DOHH2 (cell line): ENCODE measurements around the gene DPRX.

Source experiments
- H3F3A ChIP-seq: fragments of 200-600 bp; sonication (generic), shearing (Covaris generic); 2 replicates; pipeline ENCODE4 v1.6.0; 2016; ENCODE audit warnings: antibody characterized with exemption, mild to moderate bottlenecking; ENCODE audit not compliant: control insufficient read depth, insufficient read depth
- H3K27ac ChIP-seq: fragments of 200-600 bp; sonication (generic); 2 replicates; pipeline ENCODE4 v1.5.1; 2014; ENCODE audit warnings: low read depth, mild to moderate bottlenecking, low read length, moderate library complexity
- H3K27me3 ChIP-seq: fragments of 200-600 bp; sonication (generic); 2 replicates; pipeline ENCODE4 v1.6.1; 2014; ENCODE audit warnings: mild to moderate bottlenecking, low read length, mixed read lengths; ENCODE audit not compliant: control insufficient read depth
- H3K36me3 ChIP-seq: fragments of 200-600 bp; sonication (generic); 2 replicates; pipeline ENCODE4 v1.6.1; 2014; ENCODE audit warnings: mild to moderate bottlenecking, low read length, moderate library complexity, mixed read lengths; ENCODE audit not compliant: control insufficient read depth
- H3K4me1 ChIP-seq: fragments of 200-600 bp; sonication (generic); 2 replicates; pipeline ENCODE4 v1.6.1; 2014; ENCODE audit warnings: mild to moderate bottlenecking, low read length, mixed read lengths; ENCODE audit not compliant: control insufficient read depth
- H3K4me2 ChIP-seq: fragments of 200-600 bp; sonication (generic); 2 replicates; pipeline ENCODE4 v1.6.0; 2014; ENCODE audit warnings: mild to moderate bottlenecking, low read length, moderate library complexity
- H3K4me3 ChIP-seq: fragments of 200-600 bp; sonication (generic); 2 replicates; pipeline ENCODE4 v1.5.1; 2014; ENCODE audit warnings: mild to moderate bottlenecking, low read length, mixed read lengths
- H3K79me2 ChIP-seq: fragments of 200-600 bp; sonication (generic); 2 replicates; pipeline ENCODE4 v1.6.1; 2014; ENCODE audit warnings: mild to moderate bottlenecking, low read length, mixed read lengths; ENCODE audit not compliant: control insufficient read depth
- H3K9me2 ChIP-seq: fragments of 200-600 bp; sonication (generic); replicated peaks from 2 replicates; pipeline ENCODE4 v1.6.1; 2014; ENCODE audit warnings: mild to moderate bottlenecking, low read length, mixed read lengths; ENCODE audit not compliant: control insufficient read depth
- H3K9me3 ChIP-seq: fragments of 200-600 bp; sonication (generic); 2 replicates; pipeline ENCODE4 v1.6.1; 2014; ENCODE audit warnings: antibody characterized with exemption, low read length, mixed read lengths; ENCODE audit not compliant: control insufficient read depth, insufficient read depth
- H4K20me1 ChIP-seq: fragments of 200-600 bp; sonication (generic); 2 replicates; pipeline ENCODE4 v1.6.0; 2014; ENCODE audit warnings: low read depth, mild to moderate bottlenecking, antibody characterized with exemption, low read length, moderate library complexity; ENCODE audit not compliant: control insufficient read depth, insufficient read depth
- CTCF ChIP-seq: fragments of 200-600 bp; sonication (generic); IDR thresholded peaks from one replicate; pipeline ENCODE4 v1.5.1; 2014; ENCODE audit warnings: antibody characterized with exemption, mild to moderate bottlenecking, low read depth, low read length; ENCODE audit not compliant: poor library complexity, severe bottlenecking
- EZH2phosphoT487 ChIP-seq: fragments of 200-600 bp; sonication (generic); IDR thresholded peaks from 2 replicates; pipeline ENCODE4 v1.6.1; 2017; ENCODE audit warnings: borderline replicate concordance, mild to moderate bottlenecking, antibody characterized with exemption, low read length, moderate library complexity, mixed read lengths

DPRX gene

GRCh38 chr19:53659292-53659691, 27.5 kb downstream of the DPRX start:
- Histone ChIP-seq H3K9me3 (peaks cover 22% of the 10 kb centered on the region; the same call in 1 of the 2 replicates), H3K36me3 (no peaks in the 10 kb centered on the region), H3K4me3 (no peak overlapping the region), H3F3A (no peaks in the 10 kb centered on the region), H4K20me1 (no peaks in the 10 kb centered on the region), H3K4me2 (no peak overlapping the region), H3K27me3 (no peaks in the 10 kb centered on the region), H3K9me2 (no peaks in the 10 kb centered on the region), H3K27ac (no peak overlapping the region), H3K4me1 (no peaks in the 10 kb centered on the region), H3K79me2 (no peaks in the 10 kb centered on the region)
- TF ChIP-seq CTCF (no peak), EZH2phosphoT487 (no peak)

GRCh38 chr19:53660584-53660983, 28.8 kb downstream of the DPRX start:
- no peak overlapping the region for H3K27ac ChIP-seq
- no peak overlapping the region for H3K4me2 ChIP-seq
- H3K79me2 ChIP-seq, result no peaks in the 10 kb centered on the region
- no peaks in the 10 kb centered on the region for H3K36me3 ChIP-seq
- TF ChIP-seq EZH2phosphoT487, result no peak
- TF ChIP-seq CTCF, result no peak
- H3K9me2 ChIP-seq, result no peaks in the 10 kb centered on the region
- H4K20me1 ChIP-seq, result no peaks in the 10 kb centered on the region
- H3K4me1 ChIP-seq, result no peaks in the 10 kb centered on the region
- H3F3A ChIP-seq, result no peaks in the 10 kb centered on the region
- no peaks in the 10 kb centered on the region for H3K27me3 ChIP-seq
- H3K4me3 ChIP-seq, result no peak overlapping the region
- peaks cover 13% of the 10 kb centered on the region; the same call in 1 of the 2 replicates for H3K9me3 ChIP-seq

GRCh38 chr19:53662209-53662608, 30.4 kb downstream of the DPRX start:
- TF ChIP-seq EZH2phosphoT487 (no peak), CTCF (no peak)
- Histone ChIP-seq H3K9me2 (no peaks in the 10 kb centered on the region), H3K79me2 (no peaks in the 10 kb centered on the region), H3K27me3 (no peaks in the 10 kb centered on the region), H3F3A (no peaks in the 10 kb centered on the region), H3K4me2 (no peak overlapping the region), H3K36me3 (no peaks in the 10 kb centered on the region), H4K20me1 (no peaks in the 10 kb centered on the region), H3K4me1 (no peaks in the 10 kb centered on the region), H3K9me3 (peaks cover 9% of the 10 kb centered on the region; the same call in 1 of the 2 replicates), H3K4me3 (no peak overlapping the region), H3K27ac (no peak overlapping the region)
